Measurements from ENCODE around the gene TRIM38.
"Not testable (repeated sequence)": the region's sequence is repeated elsewhere in the genome, so short reads cannot be mapped to it uniquely, and the experiment has no call there.

The TRIM38 gene

GRCh38 chr6:25962149-25963127, at the start of gene TRIM38:
Gene TRIM38 (plus strand): TSS chr6:25962802. CDS start chr6:25966523, 3,721 bp downstream.
- DNase-seq (ENCODE audit: low read depth in 2 of 2) = peak; percentile 55 to 62

- DNase-seq (ENCODE audit: low read depth in 2 of 2) = peak in 1 of 2 donors; percentile 17
Measured at GRCh38 chr6:25913741-25914140, 48.9 kb upstream of the TRIM38 start.

GRCh38 chr6:25916330-25916729, 46.3 kb upstream of the TRIM38 start:
- DNase-seq (ENCODE audit: low read depth in 2 of 2) = no peak

- DNase-seq (ENCODE audit: low read depth in 2 of 2) = no peak
Measured at GRCh38 chr6:25916789-25917490, 45.7 kb upstream of the TRIM38 start.

- DNase-seq (ENCODE audit: low read depth in 2 of 2) = peak in 1 of 2 donors; percentile 19
Measured at GRCh38 chr6:25918083-25918683, 44.4 kb upstream of the TRIM38 start.

GRCh38 chr6:25919657-25920056, 42.9 kb upstream of the TRIM38 start:
- DNase-seq (ENCODE audit: low read depth in 2 of 2) = no peak

- no peak for DNase-seq (ENCODE audit: low read depth in 2 of 2)
Measured at GRCh38 chr6:25921525-25922203, 40.9 kb upstream of the TRIM38 start.

- DNase-seq (ENCODE audit: low read depth in 2 of 2) = no peak
Measured at GRCh38 chr6:25922301-25922700, 40.3 kb upstream of the TRIM38 start.

- DNase-seq (ENCODE audit: low read depth in 2 of 2) = no peak
Measured at GRCh38 chr6:25925876-25926275, 36.7 kb upstream of the TRIM38 start.

GRCh38 chr6:25927178-25927577, 35.4 kb upstream of the TRIM38 start:
- DNase-seq (ENCODE audit: low read depth in 2 of 2) = no peak

GRCh38 chr6:25927756-25928216, 34.8 kb upstream of the TRIM38 start:
- DNase-seq (ENCODE audit: low read depth in 2 of 2) = no peak

- DNase-seq (ENCODE audit: low read depth in 2 of 2) = no peak
Measured at GRCh38 chr6:25928562-25929324, 33.9 kb upstream of the TRIM38 start.

GRCh38 chr6:25929785-25930184, 32.8 kb upstream of the TRIM38 start:
- DNase-seq (ENCODE audit: low read depth in 2 of 2) = not testable (repeated sequence)

GRCh38 chr6:25930532-25931410, 31.8 kb upstream of the TRIM38 start, which contains the start of gene SLC17A2:
Gene SLC17A2 (minus strand): TSS chr6:25930691. CDS start chr6:25925796, 4,895 bp downstream.
- DNase-seq (ENCODE audit: low read depth in 2 of 2) = no peak

- DNase-seq (ENCODE audit: low read depth in 2 of 2) = no peak
Measured at GRCh38 chr6:25931411-25931709, 31.2 kb upstream of the TRIM38 start.

- DNase-seq (ENCODE audit: low read depth in 2 of 2) = no peak
Measured at GRCh38 chr6:25934156-25934555, 28.4 kb upstream of the TRIM38 start.

GRCh38 chr6:25934735-25935313, 27.8 kb upstream of the TRIM38 start:
- DNase-seq (ENCODE audit: low read depth in 2 of 2) = no peak

- DNase-seq (ENCODE audit: low read depth in 2 of 2) = no peak
Measured at GRCh38 chr6:25935953-25936352, 26.6 kb upstream of the TRIM38 start.

- no peak for DNase-seq (ENCODE audit: low read depth in 2 of 2)
Measured at GRCh38 chr6:25939593-25939992, 23.0 kb upstream of the TRIM38 start.

Measured in stimulated activated CD4-positive, alpha-beta T cell treated with anti-CD3 and anti-CD28 coated beads, Interleukin-15, amount 100 ng/mL, for 48 hours (primary cell).